Muscle of arm (tissue), 12 donors: Measurements from ENCODE around the gene WIPF3. TPM values are rescaled to one million over a fixed set of nuclear protein-coding genes. Genes with fewer than 3 reads are reported as not detected.

Experiments
- DNase-seq: peaks from one replicate; pipeline ENCODE4 v3.0.0-alpha.2; 2013
- polyA plus RNA-seq, 12 donors: library from polyadenylated mRNA; unstranded; fragments of 120-200 nt; gene quantifications; one replicate each; pipeline ENCODE4 v1.2.1, GENCODE V29; 2013; ENCODE audit not compliant: insufficient read length in 12 of 12

The WIPF3 gene
- polyA plus RNA-seq, 12 donors: 11.9 to 22.9 (median 18.2) TPM; not detected in 1

- DNase-seq: no peak
These were observed 38.3 kb downstream of the WIPF3 start for GRCh38 chr7:29844559-29844958.

GRCh38 chr7:29847496-29847895, 41.2 kb downstream of the WIPF3 start:
- no peak for DNase-seq

- no peak for DNase-seq
These were observed 41.6 kb downstream of the WIPF3 start for GRCh38 chr7:29847916-29848315.

GRCh38 chr7:29848941-29849340, 42.6 kb downstream of the WIPF3 start:
- DNase-seq: no peak

GRCh38 chr7:29851487-29851886, 45.2 kb downstream of the WIPF3 start:
- no peak for DNase-seq

GRCh38 chr7:29852457-29852856, 46.1 kb downstream of the WIPF3 start:
- DNase-seq: no peak

GRCh38 chr7:29853072-29853471, 46.8 kb downstream of the WIPF3 start:
- no peak for DNase-seq

- no peak for DNase-seq
These were observed 47.5 kb downstream of the WIPF3 start for GRCh38 chr7:29853789-29854188.

GRCh38 chr7:29854257-29854938, 48.1 kb downstream of the WIPF3 start:
- DNase-seq: no peak

GRCh38 chr7:29857654-29858053, 51.3 kb downstream of the WIPF3 start:
- DNase-seq: no peak

- DNase-seq: no peak
These were observed 52.1 kb downstream of the WIPF3 start for GRCh38 chr7:29858191-29858951.

GRCh38 chr7:29859104-29859503, 52.8 kb downstream of the WIPF3 start:
- no peak for DNase-seq

- DNase-seq: no peak
These were observed 53.3 kb downstream of the WIPF3 start for GRCh38 chr7:29859524-29860185.

- no peak for DNase-seq
These were observed 53.9 kb downstream of the WIPF3 start for GRCh38 chr7:29860186-29860585.

GRCh38 chr7:29861884-29862283, 55.6 kb downstream of the WIPF3 start:
- DNase-seq: no peak

- DNase-seq: no peak
These were observed 58.3 kb downstream of the WIPF3 start for GRCh38 chr7:29864656-29865055.

GRCh38 chr7:29865526-29865925, 59.2 kb downstream of the WIPF3 start:
- DNase-seq: no peak

- DNase-seq: no peak
These were observed 60.2 kb downstream of the WIPF3 start for GRCh38 chr7:29866490-29866930.

GRCh38 chr7:29871787-29872398, 65.6 kb downstream of the WIPF3 start:
- no peak for DNase-seq

GRCh38 chr7:29873644-29874294, 67.5 kb downstream of the WIPF3 start:
- DNase-seq: no peak

- DNase-seq: no peak
These were observed 69.4 kb downstream of the WIPF3 start for GRCh38 chr7:29875741-29876140.

GRCh38 chr7:29877196-29877595, 70.9 kb downstream of the WIPF3 start:
- DNase-seq: no peak
